DOHH2 (cell line): Measurements from ENCODE around the gene C3orf18.

Source experiments
- H3F3A ChIP-seq: fragments of 200-600 bp; sonication (generic), shearing (Covaris generic); 2 replicates; pipeline ENCODE4 v1.6.0; 2016; ENCODE audit warnings: antibody characterized with exemption, mild to moderate bottlenecking; ENCODE audit not compliant: control insufficient read depth, insufficient read depth
- H3K27ac ChIP-seq: fragments of 200-600 bp; sonication (generic); 2 replicates; pipeline ENCODE4 v1.5.1; 2014; ENCODE audit warnings: low read depth, mild to moderate bottlenecking, low read length, moderate library complexity
- H3K27me3 ChIP-seq: fragments of 200-600 bp; sonication (generic); 2 replicates; pipeline ENCODE4 v1.6.1; 2014; ENCODE audit warnings: mild to moderate bottlenecking, low read length, mixed read lengths; ENCODE audit not compliant: control insufficient read depth
- H3K36me3 ChIP-seq: fragments of 200-600 bp; sonication (generic); 2 replicates; pipeline ENCODE4 v1.6.1; 2014; ENCODE audit warnings: mild to moderate bottlenecking, low read length, moderate library complexity, mixed read lengths; ENCODE audit not compliant: control insufficient read depth
- H3K4me1 ChIP-seq: fragments of 200-600 bp; sonication (generic); 2 replicates; pipeline ENCODE4 v1.6.1; 2014; ENCODE audit warnings: mild to moderate bottlenecking, low read length, mixed read lengths; ENCODE audit not compliant: control insufficient read depth
- H3K4me2 ChIP-seq: fragments of 200-600 bp; sonication (generic); 2 replicates; pipeline ENCODE4 v1.6.0; 2014; ENCODE audit warnings: mild to moderate bottlenecking, low read length, moderate library complexity
- H3K4me3 ChIP-seq: fragments of 200-600 bp; sonication (generic); 2 replicates; pipeline ENCODE4 v1.5.1; 2014; ENCODE audit warnings: mild to moderate bottlenecking, low read length, mixed read lengths
- H3K79me2 ChIP-seq: fragments of 200-600 bp; sonication (generic); 2 replicates; pipeline ENCODE4 v1.6.1; 2014; ENCODE audit warnings: mild to moderate bottlenecking, low read length, mixed read lengths; ENCODE audit not compliant: control insufficient read depth
- H3K9me2 ChIP-seq: fragments of 200-600 bp; sonication (generic); replicated peaks from 2 replicates; pipeline ENCODE4 v1.6.1; 2014; ENCODE audit warnings: mild to moderate bottlenecking, low read length, mixed read lengths; ENCODE audit not compliant: control insufficient read depth
- H3K9me3 ChIP-seq: fragments of 200-600 bp; sonication (generic); 2 replicates; pipeline ENCODE4 v1.6.1; 2014; ENCODE audit warnings: antibody characterized with exemption, low read length, mixed read lengths; ENCODE audit not compliant: control insufficient read depth, insufficient read depth
- H4K20me1 ChIP-seq: fragments of 200-600 bp; sonication (generic); 2 replicates; pipeline ENCODE4 v1.6.0; 2014; ENCODE audit warnings: low read depth, mild to moderate bottlenecking, antibody characterized with exemption, low read length, moderate library complexity; ENCODE audit not compliant: control insufficient read depth, insufficient read depth
- EZH2phosphoT487 ChIP-seq: fragments of 200-600 bp; sonication (generic); IDR thresholded peaks from 2 replicates; pipeline ENCODE4 v1.6.1; 2017; ENCODE audit warnings: borderline replicate concordance, mild to moderate bottlenecking, antibody characterized with exemption, low read length, moderate library complexity, mixed read lengths
- TF ChIP-seq, protein P1 (sequence below): fragments of 200-600 bp; sonication (generic); IDR thresholded peaks from one replicate; pipeline ENCODE4 v1.5.1; 2014; ENCODE audit warnings: antibody characterized with exemption, mild to moderate bottlenecking, low read depth, low read length; ENCODE audit not compliant: poor library complexity, severe bottlenecking

C3orf18 gene

DNA sequence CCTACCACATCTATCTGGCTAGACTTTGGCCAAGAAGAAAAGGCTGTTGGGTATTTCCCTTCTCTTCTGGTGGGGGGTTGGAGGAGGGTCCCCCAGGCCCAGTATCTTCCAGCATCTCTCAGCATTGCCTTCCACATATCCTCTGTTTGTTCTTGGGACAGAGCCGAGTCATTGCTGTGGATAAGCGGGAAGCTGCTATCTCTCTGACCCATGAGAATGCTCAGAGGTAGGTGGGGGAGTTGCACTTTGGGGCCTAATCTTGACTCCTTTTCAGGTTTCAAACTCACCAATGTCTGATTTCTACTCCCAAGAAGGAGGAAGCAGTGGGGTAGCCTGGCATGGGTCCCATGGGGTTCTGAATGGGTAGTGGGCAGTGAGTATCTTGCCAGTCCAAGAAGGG is 9.8 kb upstream of the C3orf18 start:
- Histone ChIP-seq H3K79me2 (no peaks in the 10 kb centered on the region), H3K4me1 (no peaks in the 10 kb centered on the region), H3K27me3 (no peaks in the 10 kb centered on the region), H3K9me3 (no peaks in the 10 kb centered on the region), H3K9me2 (no peaks in the 10 kb centered on the region), H3K27ac (no peak overlapping the region), H3K36me3 (peaks cover 8% of the 10 kb centered on the region), H4K20me1 (no peaks in the 10 kb centered on the region), H3K4me3 (no peak overlapping the region), H3K4me2 (no peak overlapping the region), H3F3A (no peaks in the 10 kb centered on the region)
- TF ChIP-seq, protein P1, sequence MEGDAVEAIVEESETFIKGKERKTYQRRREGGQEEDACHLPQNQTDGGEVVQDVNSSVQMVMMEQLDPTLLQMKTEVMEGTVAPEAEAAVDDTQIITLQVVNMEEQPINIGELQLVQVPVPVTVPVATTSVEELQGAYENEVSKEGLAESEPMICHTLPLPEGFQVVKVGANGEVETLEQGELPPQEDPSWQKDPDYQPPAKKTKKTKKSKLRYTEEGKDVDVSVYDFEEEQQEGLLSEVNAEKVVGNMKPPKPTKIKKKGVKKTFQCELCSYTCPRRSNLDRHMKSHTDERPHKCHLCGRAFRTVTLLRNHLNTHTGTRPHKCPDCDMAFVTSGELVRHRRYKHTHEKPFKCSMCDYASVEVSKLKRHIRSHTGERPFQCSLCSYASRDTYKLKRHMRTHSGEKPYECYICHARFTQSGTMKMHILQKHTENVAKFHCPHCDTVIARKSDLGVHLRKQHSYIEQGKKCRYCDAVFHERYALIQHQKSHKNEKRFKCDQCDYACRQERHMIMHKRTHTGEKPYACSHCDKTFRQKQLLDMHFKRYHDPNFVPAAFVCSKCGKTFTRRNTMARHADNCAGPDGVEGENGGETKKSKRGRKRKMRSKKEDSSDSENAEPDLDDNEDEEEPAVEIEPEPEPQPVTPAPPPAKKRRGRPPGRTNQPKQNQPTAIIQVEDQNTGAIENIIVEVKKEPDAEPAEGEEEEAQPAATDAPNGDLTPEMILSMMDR: no peak
- TF ChIP-seq EZH2phosphoT487: no peak

DNA sequence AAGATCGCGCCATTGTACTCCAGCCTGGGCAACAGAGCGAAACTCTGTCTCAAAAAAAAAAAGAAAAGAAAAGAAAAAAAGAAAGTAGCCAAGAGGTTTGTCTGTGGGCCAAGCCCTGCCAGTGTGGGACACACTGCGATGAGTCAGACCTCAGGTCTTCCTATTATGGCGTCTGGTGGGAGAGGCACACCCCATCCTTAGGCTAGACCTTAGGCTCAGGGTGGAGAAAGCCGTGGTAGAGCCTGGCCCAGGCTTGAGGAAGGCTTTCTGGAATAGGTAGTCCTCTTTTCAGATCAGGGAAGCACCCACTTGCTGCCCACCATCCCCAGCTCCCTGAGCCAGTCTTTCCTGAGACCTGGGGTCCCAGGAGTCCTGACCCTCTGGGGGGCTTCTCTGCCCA is 7.8 kb upstream of the C3orf18 start:
- Histone ChIP-seq H3K4me1 (peaks cover 4% of the 10 kb centered on the region), H3K27ac (no peak overlapping the region), H3K79me2 (peaks cover under 1% of the 10 kb centered on the region; the same call in 1 of the 2 replicates), H3K27me3 (no peaks in the 10 kb centered on the region), H3K9me2 (no peaks in the 10 kb centered on the region), H4K20me1 (no peaks in the 10 kb centered on the region), H3K4me3 (no peak overlapping the region), H3K4me2 (no peak overlapping the region), H3K9me3 (no peaks in the 10 kb centered on the region), H3K36me3 (peaks cover 10% of the 10 kb centered on the region), H3F3A (no peaks in the 10 kb centered on the region)
- TF ChIP-seq, protein P1: no peak
- no peak for TF ChIP-seq EZH2phosphoT487

DNA sequence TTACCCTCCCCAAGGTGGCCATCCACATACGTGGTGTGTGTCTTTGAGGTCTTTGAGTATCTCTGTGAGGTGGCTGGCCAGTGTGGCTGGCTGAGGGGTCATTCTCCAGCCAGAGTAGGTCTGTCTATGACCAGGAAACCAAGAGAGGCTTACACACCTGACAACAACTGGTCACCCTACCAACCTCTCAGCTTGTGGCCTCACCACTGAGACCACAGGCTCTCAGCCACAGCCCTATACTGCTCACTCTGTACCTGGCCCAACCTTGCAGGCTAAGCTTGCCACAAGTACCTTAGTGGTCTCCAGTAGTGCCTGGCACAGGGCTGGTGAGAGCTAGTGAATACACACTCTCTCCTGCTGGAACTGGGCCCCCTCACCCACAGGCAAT is 6.9 kb upstream of the C3orf18 start:
- H3K9me3 ChIP-seq: no peaks in the 10 kb centered on the region
- no peaks in the 10 kb centered on the region for H3K9me2 ChIP-seq
- H3K36me3 ChIP-seq: peaks cover 10% of the 10 kb centered on the region
- no peak overlapping the region for H3K27ac ChIP-seq
- H3K4me3 ChIP-seq: no peak overlapping the region
- H3F3A ChIP-seq: no peaks in the 10 kb centered on the region
- TF ChIP-seq, protein P1: no peak
- TF ChIP-seq EZH2phosphoT487: no peak
- no peaks in the 10 kb centered on the region for H4K20me1 ChIP-seq
- no peak overlapping the region for H3K4me2 ChIP-seq
- H3K4me1 ChIP-seq: peaks cover 9% of the 10 kb centered on the region
- peaks cover 9% of the 10 kb centered on the region for H3K79me2 ChIP-seq
- H3K27me3 ChIP-seq: no peaks in the 10 kb centered on the region
